HG03139 (cell line): ENCODE measurements around the gene DENND5A.
"Not testable (repeated sequence)": the region's sequence is repeated elsewhere in the genome, so short reads cannot be mapped to it uniquely, and the experiment has no call there.

Experiments used
- ATAC-seq: cut with Tn5 transposase; IDR thresholded peaks from one replicate; pipeline ENCODE4 v1.9.1; 2021; ENCODE audit not compliant: unreplicated experiment

DENND5A gene

DNA sequence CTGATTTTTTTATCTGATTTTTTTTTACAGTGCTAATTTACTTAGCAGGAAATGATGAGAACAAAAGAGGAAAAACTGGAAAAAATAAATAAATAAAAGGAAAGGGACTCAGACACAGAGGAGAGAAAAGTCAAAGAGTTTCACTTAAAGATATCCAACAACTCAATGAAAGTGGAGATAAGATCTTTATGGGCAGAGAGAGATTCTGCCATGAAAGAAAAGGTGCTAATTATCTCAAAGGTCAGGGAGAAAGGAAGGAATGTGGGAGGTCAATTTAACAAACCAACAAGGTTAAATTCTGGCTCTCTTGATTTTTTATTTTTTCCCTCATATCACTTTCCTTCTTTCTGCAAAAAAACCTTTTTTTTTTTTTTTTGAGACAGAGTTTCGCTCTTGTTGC, 86.0 kb downstream of the DENND5A start:
- ATAC-seq = no peak

DNA sequence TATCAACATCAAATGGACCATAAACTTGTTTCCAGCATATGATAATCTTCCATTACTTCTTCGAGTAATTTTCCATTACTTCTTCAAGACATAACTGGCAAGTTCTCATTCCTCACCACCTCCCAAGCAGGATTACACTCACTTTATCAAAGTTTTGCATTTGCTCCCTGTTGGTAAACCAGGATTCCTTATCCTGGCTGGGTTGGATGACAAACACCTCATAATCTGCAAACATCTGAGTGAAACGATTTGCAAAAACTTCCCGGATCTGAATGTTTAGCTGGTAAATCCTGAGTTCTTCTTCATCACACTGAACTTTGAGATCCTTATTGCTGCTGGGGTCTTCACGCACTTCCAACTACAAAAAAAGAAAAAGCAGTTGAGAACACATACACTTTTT, 86.4 kb downstream of the DENND5A start:
- ATAC-seq = no peak

DNA sequence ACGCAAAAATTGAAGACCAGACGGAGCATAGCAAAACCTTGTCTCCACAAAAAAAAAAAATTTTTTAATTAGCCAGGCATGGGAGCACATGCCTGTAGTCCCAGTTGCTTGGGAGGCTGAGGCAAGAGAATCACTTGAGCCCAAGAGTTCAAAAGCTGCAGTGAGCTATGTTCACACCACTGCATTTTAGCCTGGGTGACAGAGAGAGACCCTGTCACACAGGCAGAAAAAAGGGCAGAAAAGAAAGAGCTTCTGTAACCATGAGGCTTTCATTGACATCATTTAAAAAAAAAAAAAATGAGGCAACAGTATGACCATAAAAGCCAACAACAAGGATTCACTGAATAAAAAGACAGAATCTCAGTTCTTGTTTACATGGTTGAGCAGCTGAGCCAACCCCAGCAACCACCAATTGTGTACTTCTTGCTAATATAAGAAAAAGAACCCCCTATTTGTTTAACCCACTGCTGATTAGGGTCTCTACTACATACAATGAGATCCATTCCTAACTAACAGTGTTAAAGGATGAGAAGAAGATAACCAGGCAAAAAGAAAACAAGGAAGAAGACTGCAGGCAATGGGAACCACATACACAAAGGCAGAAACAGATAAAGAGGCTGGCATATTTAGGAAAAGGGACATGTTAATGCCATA, 87.6 kb downstream of the DENND5A start:
- ATAC-seq = no peak

DNA sequence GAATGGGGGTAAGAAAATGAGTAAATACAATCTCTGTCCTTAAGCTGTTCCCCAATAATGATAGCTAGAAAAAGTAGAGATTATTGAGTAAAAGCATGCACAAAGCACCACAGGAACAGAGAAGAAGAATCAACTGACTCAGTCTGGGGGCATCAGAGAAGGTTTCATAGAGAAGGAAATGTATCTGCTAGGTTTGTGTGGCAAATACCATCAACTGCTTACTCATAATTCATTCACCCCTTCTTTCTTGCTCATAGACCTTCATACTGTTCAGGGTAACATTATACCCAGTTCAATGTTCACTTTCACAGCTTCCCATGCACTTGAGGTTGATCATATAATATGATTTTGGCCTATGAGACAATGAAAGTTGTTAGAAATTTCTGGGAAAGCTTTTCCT, 88.6 kb downstream of the DENND5A start:
- no peak for ATAC-seq

DNA sequence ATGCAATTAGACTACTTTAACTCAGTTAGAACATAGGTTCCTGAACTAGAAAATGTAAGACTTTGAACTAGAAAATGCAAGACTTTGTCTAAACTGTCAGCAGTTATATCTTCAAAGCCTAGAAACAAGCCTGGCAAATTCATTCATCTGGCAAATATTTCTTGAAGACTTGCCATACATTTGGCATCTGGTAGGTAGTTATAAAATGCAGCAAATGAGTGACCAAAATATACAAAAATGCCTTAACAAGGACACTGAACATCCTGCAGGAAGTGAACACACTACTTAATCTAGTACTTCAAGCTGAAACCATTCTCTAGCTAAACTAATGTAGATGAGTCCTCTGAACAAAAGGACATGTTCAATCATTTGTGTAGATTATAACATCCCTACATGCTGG, 89.0 kb downstream of the DENND5A start:
- ATAC-seq = no peak

DNA sequence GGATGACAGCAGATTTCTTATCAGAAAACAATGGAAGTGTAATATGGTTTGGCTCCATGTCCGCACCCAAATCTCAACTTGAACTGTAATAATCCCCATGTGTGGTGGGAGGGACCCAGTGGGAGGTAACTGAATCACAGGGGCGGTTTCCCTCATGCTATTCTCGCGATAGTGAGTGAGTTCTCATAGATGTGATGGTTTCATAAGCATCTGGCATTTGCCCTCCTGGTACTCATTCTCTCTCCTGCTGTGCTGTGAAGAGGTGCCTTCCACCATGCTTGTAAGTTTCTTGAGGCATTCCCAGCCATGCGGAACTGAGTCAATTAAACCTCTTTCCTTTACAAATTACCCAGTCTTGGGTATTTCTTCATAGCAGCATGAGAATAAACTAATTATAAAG, 92.8 kb downstream of the DENND5A start:
- ATAC-seq = no peak

DNA sequence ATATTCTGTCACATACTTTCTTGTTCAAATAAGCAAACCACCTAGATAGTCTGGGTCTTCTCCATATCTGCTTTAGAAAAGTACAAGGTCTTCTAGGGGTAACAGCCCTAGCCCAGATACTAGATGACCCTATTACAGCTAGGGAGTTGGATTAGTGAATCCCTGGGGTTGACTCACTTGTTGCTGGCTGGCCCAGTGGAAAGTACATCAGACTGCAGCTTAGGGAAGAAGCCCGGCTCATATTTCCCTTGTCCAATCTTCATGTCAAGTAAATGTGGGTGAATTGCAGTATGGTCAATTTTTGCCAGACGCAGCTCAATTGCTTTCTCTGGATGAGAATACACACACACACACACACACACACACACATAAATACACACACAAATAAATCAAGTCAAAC, 94.7 kb downstream of the DENND5A start:
- ATAC-seq = no peak

DNA sequence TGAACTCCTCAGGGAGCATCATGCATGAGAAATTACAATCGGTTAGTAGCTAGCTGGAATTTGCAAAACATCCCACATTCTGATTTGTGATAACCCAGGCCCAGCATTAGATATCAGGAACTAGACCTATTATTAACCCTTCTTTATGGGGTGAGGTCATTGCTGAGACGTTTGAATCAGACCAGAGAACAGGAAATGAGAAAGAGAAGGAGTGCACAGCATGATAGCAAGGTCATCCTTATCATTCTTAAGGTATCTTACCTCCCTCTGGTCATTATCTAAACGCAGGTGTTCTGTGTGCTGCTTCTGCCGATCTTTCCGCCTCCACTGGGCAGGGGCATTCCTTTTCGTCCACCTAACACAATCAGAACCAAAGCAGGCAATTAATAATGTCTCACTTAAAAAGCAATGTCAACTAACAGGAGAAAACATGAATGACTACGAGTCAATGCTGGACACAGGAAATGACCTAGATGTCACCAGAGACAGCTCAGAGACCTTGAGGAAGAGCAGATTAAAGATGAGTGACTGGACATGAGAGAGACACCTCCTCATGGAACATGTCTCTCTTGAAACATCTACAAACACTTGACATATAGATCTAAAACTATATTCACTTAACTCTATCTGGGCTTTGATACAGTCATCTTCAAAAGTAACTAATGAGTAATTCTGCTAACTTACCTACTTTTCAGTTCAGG, 95.4 kb downstream of the DENND5A start:
- ATAC-seq = no peak

DNA sequence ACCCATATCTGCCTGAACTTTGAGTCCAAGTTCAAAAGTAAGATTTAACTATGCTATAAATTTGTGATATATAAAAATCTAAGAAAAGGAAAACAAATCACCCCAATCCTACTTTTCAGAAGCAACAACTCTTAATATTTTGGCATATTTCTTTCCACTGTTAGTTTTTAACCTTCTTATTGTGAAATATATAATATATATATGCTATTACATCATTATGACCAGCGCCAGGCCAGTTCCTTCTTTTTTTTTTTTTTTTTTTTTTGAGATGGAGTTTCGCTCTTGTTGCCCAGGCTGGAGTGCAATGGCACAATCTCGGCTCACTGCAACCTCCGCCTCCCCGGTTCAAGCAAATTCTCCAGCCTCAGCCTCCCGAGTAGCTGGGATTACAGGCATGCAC, 103.2 kb downstream of the DENND5A start:
- not testable (repeated sequence) for ATAC-seq

DNA sequence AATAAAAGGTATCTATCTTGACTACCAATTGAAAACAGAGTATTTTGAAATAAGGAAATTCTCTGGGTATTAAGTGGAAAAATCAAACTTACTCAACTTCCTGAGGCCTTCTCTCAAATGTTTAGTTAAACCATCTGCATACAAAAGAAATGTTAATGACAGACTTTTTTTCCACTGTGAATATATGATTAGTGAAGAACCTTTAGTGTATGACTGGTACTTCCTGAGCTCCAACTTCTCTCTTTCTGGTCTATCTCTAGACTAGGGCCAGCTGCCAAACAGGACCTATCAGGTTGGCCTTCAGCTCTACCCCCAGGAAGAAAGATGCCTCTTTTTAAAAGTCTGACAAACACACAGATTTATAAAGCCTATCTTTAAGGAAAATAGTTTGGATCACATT, 105.0 kb downstream of the DENND5A start:
- ATAC-seq = no peak

DNA sequence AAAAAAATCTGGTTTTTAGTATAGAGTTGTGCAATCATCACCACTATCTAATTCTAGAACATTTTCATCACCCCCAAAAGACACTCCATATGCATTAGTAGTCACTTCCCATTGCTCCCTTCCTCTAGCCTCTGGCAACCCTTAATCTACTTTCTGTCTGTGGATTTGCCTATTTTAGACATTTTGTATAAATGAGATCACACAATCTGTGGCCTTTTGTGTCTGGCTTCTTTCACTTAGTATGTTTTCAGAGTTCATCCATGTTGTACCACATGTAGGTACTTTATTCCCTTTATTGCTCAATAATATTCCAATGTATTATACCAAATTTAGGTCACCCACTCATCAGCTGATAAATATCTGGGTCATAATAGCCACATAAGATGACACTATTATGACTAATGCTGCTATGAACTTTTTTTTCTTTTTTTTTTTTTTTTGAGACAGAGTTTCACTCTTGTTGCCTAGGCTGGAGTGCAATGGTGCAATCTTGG, 106.2 kb downstream of the DENND5A start:
- ATAC-seq = no peak

DNA sequence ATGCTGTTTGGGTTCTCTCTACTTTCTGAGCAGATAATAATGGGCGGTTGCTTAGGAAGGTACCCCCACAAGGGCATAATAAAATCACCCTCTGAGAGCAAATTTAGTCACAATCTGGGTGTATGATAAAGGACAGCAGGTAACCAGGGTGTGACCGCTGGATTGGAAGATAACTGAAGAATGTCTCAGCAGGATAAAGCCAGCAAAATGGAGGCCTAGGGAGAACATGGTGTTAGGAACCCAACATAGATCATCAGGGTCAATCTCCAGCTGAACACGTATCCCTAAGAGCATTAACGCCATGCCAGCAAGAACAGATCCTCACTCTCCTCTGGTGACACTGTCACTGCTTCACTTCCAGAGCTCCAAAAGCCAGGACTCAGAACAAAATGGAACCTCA, 109.2 kb downstream of the DENND5A start:
- no peak for ATAC-seq

DNA sequence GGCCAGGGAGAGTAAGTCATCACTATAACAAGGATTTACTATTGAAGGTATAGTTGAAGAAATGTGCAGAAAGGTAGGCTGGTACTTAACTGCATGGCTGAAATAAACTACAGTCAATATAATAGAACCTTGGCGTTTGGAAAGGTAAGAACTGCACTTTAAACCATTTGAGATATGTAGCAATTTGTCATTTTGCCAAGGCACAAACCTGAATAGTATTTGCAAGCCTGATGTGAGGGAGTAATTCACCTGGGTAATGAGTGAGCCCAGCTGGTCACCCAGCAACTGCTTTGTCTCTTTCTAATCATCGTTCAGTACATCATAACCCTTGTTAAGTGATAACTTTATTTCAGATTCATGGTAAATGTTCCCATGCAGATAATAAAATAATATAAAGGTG, 111.5 kb downstream of the DENND5A start:
- ATAC-seq = no peak

DNA sequence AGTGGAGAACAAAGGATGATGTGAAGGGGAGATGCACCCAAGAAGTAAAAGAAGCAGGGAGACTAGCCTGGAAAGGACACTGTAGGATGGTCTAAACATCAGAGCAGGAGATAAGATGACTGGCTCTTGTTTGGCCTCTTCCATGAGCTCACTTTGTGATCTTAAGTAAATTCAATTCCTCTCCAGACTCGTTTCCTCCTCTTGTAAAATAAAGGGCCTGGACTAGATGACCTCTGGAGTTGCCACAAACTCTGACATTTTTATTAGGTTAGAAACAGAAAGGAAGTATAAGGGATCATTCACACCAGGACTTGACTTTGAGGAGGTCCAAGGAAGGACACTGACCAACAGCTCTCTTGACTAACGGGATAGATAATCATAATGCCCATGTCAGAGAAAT, 113.5 kb downstream of the DENND5A start:
- no peak for ATAC-seq

DNA sequence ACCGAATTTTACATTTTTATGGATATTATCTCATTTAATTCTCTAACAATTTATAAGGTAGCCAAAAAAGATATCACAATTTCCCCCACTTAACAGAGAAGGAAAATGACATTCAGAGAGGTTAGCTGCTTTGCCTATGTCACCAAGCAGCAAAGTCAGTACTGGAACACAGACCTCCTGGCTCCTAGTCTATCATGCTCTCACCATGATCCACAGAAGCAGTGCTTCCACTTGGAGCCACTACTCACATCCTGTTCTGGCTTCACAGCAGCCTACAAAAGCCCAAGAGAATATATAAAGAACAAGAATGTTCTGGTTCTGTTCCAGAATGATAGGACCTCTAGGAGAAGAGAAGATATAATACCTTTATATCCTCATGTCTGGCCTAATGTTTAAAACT, 114.2 kb downstream of the DENND5A start:
- no peak for ATAC-seq

DNA sequence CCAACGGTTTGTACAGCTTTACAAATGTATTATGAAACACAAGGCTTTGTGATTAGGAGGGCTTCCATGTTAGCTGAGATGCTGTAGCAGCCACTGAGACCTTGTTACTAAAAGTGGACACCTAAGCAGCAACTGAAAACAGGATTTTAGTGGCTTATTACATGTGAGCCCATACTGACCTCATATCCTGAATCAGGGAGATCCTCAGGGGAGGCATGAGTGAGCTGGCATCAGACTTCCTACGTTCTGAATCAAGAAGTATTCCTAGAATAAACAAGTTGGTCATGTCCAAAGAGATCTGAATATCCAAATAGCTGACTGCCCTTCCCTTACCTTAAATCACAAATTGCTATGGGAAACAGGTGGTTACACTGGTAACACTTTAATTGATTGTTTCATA, 114.6 kb downstream of the DENND5A start:
- ATAC-seq = no peak

DNA sequence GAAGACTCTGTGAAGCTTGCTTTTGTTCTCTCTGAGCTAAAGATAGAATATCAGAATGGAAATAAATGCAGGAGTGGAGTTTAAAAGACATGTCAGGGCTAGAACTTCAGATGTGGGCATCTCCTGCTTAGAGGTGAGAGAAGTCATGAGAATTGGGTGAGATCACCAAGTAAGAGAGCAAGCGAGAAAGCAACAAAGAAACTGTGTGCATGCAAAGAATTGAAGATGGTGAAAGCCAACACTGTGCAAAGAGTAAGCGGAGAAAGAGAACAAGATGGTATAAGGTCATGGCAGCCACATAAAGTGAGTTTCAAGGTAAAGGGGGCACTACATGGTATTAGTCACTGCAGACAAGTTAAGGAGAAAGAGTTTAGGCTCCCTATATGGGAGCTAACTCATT, 116.4 kb downstream of the DENND5A start:
- no peak for ATAC-seq

DNA sequence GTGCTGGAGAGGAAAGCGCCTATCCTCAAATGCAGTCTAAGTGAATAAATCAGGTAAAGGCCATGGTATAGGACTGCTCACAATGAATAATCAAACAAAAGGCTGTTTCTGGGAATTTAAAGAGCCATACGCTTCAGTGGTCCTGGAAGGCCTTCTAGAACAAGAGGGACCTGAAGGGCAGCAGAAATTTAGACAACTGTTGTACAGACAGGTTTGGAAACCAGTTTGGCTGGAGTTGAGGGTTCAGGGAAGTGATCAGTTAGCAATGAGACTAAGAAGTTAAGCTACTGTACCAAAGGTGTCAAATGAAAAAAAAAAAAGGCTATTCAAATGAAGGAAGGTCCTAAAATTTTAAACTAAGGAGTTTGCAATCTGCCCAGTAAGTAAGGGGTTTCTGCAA, 117.1 kb downstream of the DENND5A start:
- ATAC-seq = no peak

DNA sequence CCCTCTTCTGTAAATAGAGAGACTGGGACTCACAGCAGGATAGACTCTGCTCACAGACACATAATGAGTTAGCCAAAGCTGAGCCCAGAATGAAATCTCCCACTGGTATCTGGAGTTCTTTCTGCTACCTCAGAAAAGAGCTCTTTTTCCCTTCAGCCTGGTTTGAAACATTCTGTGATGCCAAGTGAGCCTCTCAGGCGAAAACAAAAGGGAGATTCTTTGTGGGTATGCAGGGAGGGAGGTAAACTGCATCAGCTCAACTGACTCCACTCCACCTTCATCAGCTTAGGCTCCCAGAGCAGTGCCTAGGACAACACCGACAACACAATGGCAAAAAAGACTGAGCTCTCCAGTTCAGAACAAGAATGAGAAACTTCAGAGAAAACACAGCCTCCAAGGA, 118.7 kb downstream of the DENND5A start:
- ATAC-seq = no peak

DNA sequence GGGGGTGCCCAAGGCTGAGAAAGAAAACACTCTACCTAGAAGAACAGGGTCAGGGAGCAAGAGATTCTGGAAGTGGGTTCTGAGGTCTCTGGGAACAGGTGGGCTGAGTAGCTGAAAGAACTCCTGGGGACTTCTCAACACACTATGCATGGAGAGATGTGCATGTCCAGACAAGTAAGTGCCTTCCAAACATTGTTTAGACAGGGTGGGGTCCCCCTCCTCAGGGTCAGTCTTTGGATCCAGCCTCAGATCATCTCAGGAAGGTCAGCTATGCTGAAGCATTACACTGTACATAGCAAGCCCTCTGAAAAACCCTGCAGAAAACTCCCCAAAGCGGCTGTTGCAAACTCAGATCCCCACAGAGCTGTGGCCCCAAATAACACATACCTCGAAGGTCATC, 119.9 kb downstream of the DENND5A start:
- ATAC-seq = no peak

DNA sequence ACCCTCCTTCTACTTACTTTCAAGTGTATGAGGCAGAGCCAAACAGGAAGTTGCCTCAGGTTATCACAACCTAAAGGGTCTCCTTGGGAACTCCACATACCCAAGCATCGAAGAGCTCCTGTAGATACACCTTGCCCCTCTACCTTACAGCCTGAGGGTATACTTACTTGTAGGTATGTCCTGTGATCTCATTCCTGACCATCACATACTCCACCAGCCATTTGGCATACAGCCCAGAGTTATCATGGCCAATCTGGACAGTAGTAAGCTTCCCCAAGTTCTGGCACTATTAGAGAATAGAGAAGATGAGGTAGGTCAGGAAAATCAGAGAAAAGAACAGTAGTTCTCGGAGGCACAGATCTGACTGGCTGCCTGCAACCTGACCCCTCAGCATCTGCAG, 120.3 kb downstream of the DENND5A start:
- ATAC-seq = no peak

DNA sequence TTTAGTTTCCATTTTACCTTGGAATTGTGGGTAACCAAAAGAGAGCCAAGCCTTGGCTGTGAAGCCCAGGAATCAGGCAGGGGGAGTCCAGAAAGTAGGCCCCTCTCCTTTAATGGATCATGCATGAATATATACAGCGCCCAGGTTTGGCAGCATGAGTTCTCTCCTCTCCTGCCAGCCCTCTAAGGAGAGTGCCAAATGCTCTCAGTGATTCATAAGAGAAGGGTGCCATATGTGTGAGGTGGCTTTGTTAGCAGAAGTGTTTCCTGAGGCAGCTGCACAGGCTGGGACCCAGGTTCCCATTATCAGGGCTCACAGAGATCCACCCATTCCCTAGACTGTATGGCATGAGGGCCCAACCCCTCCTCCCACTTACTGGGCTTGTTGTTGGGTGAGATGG, 121.4 kb downstream of the DENND5A start:
- ATAC-seq = no peak

DNA sequence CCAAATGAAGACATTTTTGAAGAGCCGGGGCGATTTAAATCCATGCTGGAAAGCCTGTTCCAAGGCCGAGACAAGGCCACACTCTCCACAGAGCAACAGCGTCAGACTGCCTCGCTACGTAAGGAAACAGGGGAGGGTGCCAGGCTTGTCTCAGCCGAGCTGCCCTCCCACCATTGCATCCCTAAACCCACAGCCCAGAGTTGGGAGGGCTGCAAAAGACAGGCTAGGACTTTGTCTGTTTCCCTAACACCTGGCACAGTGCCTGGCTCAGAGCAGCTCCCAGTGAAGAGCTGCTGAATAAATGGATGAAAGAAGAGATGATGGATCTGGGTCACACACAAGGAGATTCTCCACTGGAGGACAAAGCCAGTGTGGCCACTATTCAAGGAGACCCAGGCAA, 122.4 kb downstream of the DENND5A start:
- ATAC-seq = no peak
